22Rv1 (cell line): ENCODE measurements around the gene PLAAT3.

Experiments used
- ZFX ChIP-seq: fragments of 450-650 bp; IDR thresholded peaks from 2 replicates; pipeline ENCODE4 v1.6.1; 2017; ENCODE audit warnings: antibody characterized with exemption, borderline replicate concordance
- TF ChIP-seq, protein P1 (sequence below): fragments of 450-650 bp; IDR thresholded peaks from 2 replicates; pipeline ENCODE4 v1.5.1; 2017; ENCODE audit warnings: mild to moderate bottlenecking

- TF ChIP-seq, protein P1, sequence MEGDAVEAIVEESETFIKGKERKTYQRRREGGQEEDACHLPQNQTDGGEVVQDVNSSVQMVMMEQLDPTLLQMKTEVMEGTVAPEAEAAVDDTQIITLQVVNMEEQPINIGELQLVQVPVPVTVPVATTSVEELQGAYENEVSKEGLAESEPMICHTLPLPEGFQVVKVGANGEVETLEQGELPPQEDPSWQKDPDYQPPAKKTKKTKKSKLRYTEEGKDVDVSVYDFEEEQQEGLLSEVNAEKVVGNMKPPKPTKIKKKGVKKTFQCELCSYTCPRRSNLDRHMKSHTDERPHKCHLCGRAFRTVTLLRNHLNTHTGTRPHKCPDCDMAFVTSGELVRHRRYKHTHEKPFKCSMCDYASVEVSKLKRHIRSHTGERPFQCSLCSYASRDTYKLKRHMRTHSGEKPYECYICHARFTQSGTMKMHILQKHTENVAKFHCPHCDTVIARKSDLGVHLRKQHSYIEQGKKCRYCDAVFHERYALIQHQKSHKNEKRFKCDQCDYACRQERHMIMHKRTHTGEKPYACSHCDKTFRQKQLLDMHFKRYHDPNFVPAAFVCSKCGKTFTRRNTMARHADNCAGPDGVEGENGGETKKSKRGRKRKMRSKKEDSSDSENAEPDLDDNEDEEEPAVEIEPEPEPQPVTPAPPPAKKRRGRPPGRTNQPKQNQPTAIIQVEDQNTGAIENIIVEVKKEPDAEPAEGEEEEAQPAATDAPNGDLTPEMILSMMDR: no peak
- no peak for TF ChIP-seq ZFX
Observed at GRCh38 chr11:63652671-63653070, 38.4 kb upstream of the PLAAT3 start.
